Vagina (tissue), 2 donors: ENCODE results near the gene AJAP1.

Experiments
- POLR2AphosphoS5 ChIP-seq, 2 donors: sonication (generic); formaldehyde crosslinking; IDR thresholded peaks; one replicate each; pipeline ENCODE4 v1.9.0; 2017; ENCODE audit warnings: antibody characterized with exemption in 2 of 2, mild to moderate bottlenecking in 2 of 2, low read depth in 1 of 2; ENCODE audit not compliant: insufficient read depth in 1 of 2
- TF ChIP-seq, protein P1 (sequence below), 3 experiments: fragments of 450-650 bp in 2 of 3; fragments of 200-600 bp in 1 of 3; sonication (generic) in 1 of 3; IDR thresholded peaks; one replicate each; pipeline ENCODE4 v1.5.1; 2017 to 2019; ENCODE audit warnings: antibody characterized with exemption in 3 of 3, mild to moderate bottlenecking in 2 of 3, moderate library complexity in 2 of 3

DNA sequence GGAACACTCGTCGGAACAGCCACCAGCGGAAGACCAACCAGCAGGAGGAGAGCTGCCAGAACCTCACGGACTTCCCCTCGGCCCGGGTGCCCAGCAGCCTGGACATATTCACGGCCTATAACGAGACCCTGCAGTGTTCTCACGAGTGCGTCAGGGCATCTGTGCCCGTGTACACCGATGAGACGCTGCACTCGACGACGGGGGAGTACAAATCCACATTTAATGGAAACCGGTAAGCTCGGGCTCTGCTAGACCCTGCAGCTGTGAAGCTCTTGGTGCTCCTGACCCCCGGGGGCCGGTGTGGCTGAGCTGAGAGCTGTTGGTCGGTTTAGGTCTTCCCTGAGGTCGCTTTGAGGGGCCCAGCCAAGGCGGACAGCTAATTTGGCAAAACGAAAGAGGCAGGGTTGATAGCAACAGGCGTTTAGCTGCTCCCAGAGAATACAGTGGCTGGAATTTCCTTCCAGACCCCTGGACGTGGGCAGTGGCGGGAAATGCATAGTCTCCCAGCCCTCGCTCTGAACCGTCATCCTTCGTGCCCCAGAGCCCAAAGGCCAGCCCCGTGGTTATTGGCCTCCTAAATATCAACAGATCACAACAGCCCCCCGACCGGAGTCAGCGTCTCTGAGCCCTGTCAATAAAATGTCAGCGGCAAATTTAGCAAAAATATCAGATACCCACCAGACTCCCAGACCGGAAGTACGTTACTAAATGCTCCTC is 118.0 kb downstream of the AJAP1 start:
- TF ChIP-seq POLR2AphosphoS5 (IDR thresholded peaks at IDR 0.05; ENCODE audit: insufficient read depth in 1 of 2, low read depth in 1 of 2): no peak
- TF ChIP-seq, protein P1, sequence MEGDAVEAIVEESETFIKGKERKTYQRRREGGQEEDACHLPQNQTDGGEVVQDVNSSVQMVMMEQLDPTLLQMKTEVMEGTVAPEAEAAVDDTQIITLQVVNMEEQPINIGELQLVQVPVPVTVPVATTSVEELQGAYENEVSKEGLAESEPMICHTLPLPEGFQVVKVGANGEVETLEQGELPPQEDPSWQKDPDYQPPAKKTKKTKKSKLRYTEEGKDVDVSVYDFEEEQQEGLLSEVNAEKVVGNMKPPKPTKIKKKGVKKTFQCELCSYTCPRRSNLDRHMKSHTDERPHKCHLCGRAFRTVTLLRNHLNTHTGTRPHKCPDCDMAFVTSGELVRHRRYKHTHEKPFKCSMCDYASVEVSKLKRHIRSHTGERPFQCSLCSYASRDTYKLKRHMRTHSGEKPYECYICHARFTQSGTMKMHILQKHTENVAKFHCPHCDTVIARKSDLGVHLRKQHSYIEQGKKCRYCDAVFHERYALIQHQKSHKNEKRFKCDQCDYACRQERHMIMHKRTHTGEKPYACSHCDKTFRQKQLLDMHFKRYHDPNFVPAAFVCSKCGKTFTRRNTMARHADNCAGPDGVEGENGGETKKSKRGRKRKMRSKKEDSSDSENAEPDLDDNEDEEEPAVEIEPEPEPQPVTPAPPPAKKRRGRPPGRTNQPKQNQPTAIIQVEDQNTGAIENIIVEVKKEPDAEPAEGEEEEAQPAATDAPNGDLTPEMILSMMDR (IDR thresholded peaks at IDR 0.05): no peak
